Measurements from ENCODE around the gene CD63.
"Not testable (repeated sequence)": the region's sequence is repeated elsewhere in the genome, so short reads cannot be mapped to it uniquely, and the experiment has no call there.

CD63 gene

GRCh38 chr12:55728939-55729818, at the start of gene CD63:
TSS of gene CD63 (minus strand) at chr12:55729009. CDS start at chr12:55728341, 668 bp downstream.
- DNase-seq (ENCODE audit: low read depth in 2 of 2), result peak; percentile 65 to 72

- no peak for DNase-seq (ENCODE audit: low read depth in 2 of 2)
Measured at GRCh38 chr12:55777856-55778255, 49.0 kb upstream of the CD63 start.

GRCh38 chr12:55771736-55772135, 42.9 kb upstream of the CD63 start:
- no peak for DNase-seq (ENCODE audit: low read depth in 2 of 2)

GRCh38 chr12:55767156-55767555, 38.3 kb upstream of the CD63 start:
- DNase-seq (ENCODE audit: low read depth in 2 of 2), result no peak

GRCh38 chr12:55765736-55766290, 37.0 kb upstream of the CD63 start:
- DNase-seq (ENCODE audit: low read depth in 2 of 2), result no peak

- no peak for DNase-seq (ENCODE audit: low read depth in 2 of 2)
Measured at GRCh38 chr12:55762646-55763045, 33.8 kb upstream of the CD63 start.

GRCh38 chr12:55760663-55761062, 31.9 kb upstream of the CD63 start:
- no peak for DNase-seq (ENCODE audit: low read depth in 2 of 2)

GRCh38 chr12:55758575-55758974, 29.8 kb upstream of the CD63 start:
- DNase-seq (ENCODE audit: low read depth in 2 of 2), result not testable (repeated sequence)

GRCh38 chr12:55757701-55758100, 28.9 kb upstream of the CD63 start:
- DNase-seq (ENCODE audit: low read depth in 2 of 2), result no peak

GRCh38 chr12:55755246-55755645, 26.4 kb upstream of the CD63 start:
- DNase-seq (ENCODE audit: low read depth in 2 of 2), result no peak

- DNase-seq (ENCODE audit: low read depth in 2 of 2), result no peak
Measured at GRCh38 chr12:55748230-55748993, 19.6 kb upstream of the CD63 start.

GRCh38 chr12:55746913-55747231, 18.1 kb upstream of the CD63 start:
- DNase-seq (ENCODE audit: low read depth in 2 of 2), result no peak

- no peak for DNase-seq (ENCODE audit: low read depth in 2 of 2)
Measured at GRCh38 chr12:55746174-55746912, 17.5 kb upstream of the CD63 start.

GRCh38 chr12:55745361-55746173, 16.8 kb upstream of the CD63 start:
- DNase-seq (ENCODE audit: low read depth in 2 of 2), result no peak

GRCh38 chr12:55744340-55745030, 15.7 kb upstream of the CD63 start:
- DNase-seq (ENCODE audit: low read depth in 2 of 2), result no peak

GRCh38 chr12:55743406-55744339, 14.9 kb upstream of the CD63 start:
- no peak for DNase-seq (ENCODE audit: low read depth in 2 of 2)

GRCh38 chr12:55742719-55743405, 14.1 kb upstream of the CD63 start, which contains the start of gene GDF11:
TSS of gene GDF11 (plus strand) at chr12:55743122. CDS start at chr12:55743317, 195 bp downstream.
- peak in 1 of 2 donors; percentile 56 for DNase-seq (ENCODE audit: low read depth in 2 of 2)

GRCh38 chr12:55741931-55742680, 13.3 kb upstream of the CD63 start:
- DNase-seq (ENCODE audit: low read depth in 2 of 2), result no peak

All from stimulated activated CD8-positive, alpha-beta memory T cell treated with anti-CD3 and anti-CD28 coated beads, Interleukin-15, amount 100 ng/mL, for 4 hours (primary cell).